ENCODE data around the gene NT5C2.

- TF ChIP-seq ZNF8 (CRISPR knock-in tag; IDR thresholded peaks at IDR 0.05) (no peak), ZFP3 (CRISPR knock-in tag; IDR thresholded peaks at IDR 0.05) (no peak), SNAI2 (CRISPR knock-in tag; IDR thresholded peaks at IDR 0.05) (no peak), TSHZ2 (CRISPR knock-in tag; IDR thresholded peaks at IDR 0.05) (no peak), CSRNP3 (CRISPR knock-in tag; IDR thresholded peaks at IDR 0.05) (no peak), CREB5 (CRISPR knock-in tag; IDR thresholded peaks at IDR 0.05; ENCODE audit: low read depth) (no peak), TCF4 (CRISPR knock-in tag; IDR thresholded peaks at IDR 0.05; ENCODE audit: borderline replicate concordance) (no peak), PATZ1 (CRISPR knock-in tag; IDR thresholded peaks at IDR 0.05; ENCODE audit: borderline replicate concordance) (no peak), TOX (CRISPR knock-in tag; IDR thresholded peaks at IDR 0.05; ENCODE audit: borderline replicate concordance) (no peak), ARNTL (CRISPR knock-in tag; IDR thresholded peaks at IDR 0.05; ENCODE audit: borderline replicate concordance, low read depth) (no peak), ZNF565 (CRISPR knock-in tag; conservative IDR thresholded peaks at IDR 0.05; ENCODE audit: low read depth) (no peak), RARB (CRISPR knock-in tag; IDR thresholded peaks at IDR 0.05) (no peak)
Measured at GRCh38 chr10:103203466-103203865, 10.4 kb upstream of the NT5C2 start.
